GM19193 (cell line): ENCODE measurements around the gene NAT10.

Source experiments
- POLR2A ChIP-seq: IDR thresholded peaks from 4 replicates; pipeline ENCODE4 v1.6.1; 2011; ENCODE audit not compliant: insufficient read depth, insufficient read length; ENCODE audit errors: extremely low read depth

NAT10 gene

DNA sequence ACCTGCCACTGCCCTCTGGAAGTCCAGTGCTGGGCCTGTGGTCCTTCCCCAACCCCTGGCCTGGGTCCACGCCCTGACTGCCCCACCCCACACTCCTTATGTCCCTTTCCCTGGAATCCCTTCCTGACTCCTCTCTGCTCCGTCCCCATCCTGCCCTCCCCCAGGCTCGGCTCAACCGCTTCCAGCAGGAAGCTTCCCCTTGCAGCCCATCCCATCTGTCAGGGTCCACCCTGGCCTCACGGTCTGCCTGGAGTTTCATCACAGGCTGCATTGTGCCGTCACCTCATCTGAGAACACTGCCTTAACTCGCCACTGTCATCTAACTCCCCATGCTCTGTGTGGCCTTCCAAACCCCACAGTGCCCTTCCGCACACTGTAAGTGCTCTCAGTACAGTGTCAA is 64.3 kb downstream of the NAT10 start:
- no peak for TF ChIP-seq POLR2A

DNA sequence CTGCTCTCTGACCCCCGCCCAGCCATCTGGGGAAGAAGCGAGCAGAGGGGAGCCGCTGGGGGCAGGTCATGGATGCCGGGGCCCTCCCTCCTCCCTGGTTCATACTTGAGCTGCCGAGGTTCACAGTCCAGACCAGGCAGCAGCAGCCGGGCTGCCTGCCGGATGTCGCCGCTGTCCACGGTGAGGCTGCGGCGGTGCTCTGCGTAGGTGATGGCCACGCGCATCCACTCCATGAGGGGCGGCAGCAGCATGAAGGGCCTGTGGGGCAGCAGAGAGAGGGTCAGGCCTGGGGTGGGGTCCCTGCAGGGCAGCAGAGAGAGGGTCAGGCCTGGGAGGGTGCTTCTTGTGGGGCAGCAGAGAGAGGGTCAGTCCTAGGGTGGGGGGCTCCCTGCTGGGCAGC is 67.6 kb downstream of the NAT10 start:
- TF ChIP-seq POLR2A = no peak

DNA sequence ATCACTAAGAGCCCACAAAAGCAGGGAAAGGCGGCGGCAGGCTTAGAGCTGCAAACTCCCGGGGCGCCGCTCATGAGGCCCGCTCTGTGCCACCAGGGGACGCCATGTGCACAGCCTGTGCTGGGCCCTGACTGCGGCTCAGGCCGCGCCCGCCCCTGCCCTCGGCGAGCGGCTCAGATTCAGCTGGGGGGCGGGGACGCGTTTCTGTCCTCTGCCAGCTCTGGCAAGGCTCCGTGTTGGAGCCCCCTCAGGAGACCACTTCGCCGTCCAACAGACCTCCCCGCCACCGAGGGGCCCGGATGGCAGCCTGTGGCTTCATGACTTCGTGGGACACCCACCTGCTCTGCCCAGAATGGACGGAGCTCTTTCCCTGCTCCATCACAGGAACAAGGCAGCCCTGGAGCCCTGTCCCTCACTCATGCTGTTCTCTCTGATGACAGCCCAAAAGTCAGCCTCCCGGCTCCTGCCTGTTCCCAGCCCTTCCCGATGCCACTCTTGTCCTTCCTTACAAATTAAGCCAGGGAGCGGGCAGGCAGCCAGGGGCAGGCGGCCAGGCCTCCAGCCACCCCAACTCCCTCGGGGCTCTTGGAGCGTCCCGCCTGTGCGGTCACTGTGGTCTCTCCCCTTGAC is 69.1 kb downstream of the NAT10 start:
- no peak for TF ChIP-seq POLR2A

DNA sequence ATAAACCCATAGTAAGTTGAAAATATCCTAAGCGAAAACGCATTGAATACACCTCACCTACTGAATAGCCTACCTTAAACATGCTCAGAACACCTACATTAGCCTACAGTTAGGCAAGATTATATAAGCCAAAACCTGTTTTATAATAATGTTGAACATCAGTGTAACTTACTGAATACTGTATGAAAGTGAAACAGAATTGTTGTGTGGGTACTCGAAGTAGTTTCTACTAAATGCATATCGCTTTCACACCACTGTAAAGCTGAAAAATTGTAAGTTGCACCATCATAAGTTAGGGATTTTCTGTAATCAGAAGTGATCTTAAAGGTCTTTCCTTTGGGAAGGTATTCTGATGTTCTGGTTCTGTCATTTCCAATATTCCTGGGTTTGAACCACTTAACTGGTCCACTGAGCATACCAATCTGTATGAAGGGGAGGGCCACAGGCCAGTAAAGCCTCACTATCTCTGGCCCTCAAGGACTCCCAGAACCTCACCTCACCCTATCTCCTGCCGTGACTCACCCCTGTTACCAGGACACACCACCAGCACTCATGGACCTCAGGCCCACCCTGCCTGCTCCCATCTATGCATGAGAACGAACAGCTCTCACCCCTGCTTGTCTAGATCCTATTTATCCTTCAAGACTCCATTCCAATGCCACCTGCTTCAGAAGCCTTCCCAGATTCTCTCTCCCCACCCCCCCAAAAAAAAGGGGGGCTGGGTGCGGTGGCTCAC is 70.0 kb downstream of the NAT10 start:
- TF ChIP-seq POLR2A = no peak

DNA sequence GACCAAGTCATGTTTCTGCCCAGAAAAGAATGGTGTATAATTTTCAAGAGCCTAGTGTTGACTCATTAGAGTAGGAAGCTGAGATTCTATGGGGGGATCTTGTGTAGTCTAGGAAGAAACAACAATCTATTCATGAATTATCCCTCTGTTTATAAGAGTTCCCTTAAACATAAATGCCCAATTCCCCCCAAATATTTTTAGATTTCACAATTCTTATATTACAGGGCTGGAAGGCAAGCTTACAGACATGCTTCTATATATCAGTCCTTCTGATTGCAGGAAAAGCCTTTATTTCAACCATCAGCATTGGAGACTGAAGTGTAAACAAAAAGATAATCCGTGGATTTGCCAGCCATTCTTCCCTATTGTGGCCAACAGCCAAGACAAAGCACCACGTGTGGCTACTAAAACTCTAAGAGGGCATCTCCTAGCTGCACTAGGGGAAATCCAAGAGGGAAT is 71.4 kb downstream of the NAT10 start:
- TF ChIP-seq POLR2A = no peak

DNA sequence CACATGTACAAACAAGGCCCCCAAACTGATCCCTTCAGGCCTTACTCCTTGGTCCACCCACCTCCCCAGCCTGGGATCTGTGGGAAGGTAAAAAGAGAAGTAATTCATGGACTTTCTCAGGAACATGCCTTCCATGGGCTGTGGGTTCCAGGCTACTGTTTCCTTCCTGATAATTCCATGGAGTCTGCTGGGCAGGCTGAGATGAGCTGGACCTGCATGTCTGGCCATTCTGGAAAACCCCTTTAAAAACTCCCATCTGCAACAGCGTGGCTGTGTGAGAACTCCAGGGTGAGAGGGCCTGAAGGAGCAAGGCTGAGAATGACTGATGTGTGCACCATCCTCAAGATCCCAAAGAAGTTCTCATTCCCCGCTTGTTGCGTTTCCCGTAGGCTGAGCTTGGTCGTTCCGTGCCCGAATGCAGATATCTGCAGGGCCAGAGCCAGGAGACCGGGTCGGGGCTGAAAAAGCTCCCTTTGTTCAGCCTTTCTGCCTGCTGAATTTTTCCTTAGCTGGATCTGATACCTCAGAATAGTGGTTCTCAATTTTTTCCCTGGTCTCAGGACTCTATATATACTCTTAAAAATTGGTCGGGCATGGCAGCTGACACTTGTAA is 72.9 kb downstream of the NAT10 start:
- TF ChIP-seq POLR2A = no peak

DNA sequence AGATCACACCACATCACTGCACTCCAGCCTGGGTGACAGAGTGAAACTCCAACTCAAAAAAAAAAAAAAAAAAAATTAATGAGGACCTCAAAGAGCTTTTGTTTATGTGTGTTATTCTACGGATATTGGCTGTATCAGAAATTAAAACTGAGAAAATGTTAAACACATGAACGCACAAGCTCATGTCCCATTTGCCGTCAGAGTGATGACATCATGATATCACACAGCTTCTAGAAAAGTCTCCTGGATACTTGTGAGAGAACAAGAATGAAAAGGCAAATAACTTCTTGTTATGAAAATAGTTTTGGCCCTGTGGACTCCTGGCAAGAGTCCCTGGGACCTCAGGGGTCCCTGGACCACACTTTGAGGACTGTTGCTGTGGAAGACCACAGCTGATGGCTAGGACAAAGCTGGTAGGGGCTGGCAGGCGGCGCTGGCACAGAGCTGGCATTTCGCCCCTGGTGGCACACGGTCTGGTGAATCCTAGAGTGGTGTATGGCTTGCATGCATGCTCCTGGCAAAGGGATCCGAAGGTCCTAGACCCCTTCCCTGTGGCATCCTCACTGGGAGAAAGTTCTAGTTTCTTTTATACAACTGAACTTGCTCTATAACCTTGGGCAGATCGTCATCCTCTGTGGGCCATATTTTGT is 73.7 kb downstream of the NAT10 start:
- TF ChIP-seq POLR2A = no peak

DNA sequence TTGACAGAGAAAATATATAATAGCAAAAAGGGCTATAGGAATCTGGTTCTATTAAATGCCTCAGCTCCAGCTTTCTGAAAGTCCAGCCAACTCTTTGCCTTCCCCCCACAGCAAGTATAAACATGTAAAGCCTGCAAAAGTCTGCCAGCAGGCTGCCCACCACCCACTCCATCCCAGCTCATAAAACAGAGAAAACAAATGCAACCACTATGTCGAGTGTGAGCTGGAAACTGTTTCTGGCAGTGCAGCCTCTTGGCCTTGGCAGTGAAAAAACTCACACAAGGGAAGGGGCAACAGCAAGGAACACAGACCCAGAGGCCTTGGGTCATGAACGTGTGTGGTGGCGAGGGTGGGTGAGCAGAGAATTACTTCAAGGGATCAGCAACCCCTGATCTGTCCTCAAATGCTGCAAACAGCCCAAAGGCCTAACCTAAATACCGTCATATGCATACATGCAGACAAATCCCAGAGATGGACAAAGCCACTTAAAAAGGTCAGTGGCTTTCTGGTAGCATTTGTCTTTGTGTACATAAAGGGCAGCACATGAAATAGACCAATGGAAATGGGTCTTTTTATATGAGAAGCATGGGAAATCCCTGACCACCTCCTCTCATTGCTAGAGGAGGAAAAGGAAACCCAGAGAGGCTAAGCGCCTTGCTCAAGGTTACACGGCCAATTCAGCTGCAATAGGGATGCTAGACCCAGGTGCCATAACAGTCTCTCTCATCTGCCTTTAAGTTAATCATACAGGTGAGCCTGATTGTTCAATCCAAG is 74.8 kb downstream of the NAT10 start:
- TF ChIP-seq POLR2A = no peak

DNA sequence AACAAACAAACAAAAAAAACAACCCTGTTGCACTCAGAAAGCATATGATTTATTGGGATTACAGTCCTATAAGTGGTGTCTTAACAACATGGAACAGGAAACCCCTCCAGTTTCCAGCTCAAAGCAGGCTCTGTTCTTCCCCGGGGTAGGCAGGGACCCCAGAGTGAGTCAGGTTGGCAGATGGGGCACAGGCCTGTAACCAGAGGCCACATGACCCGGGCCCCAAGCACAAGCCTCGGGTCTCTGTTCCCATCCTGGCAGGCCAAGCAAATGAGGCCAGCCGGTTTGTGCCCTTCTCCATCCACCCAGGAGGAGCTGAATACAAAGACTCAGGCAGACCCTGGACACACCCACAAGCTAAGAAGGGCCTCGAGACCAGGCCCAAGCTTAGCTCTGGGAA is 75.8 kb downstream of the NAT10 start:
- TF ChIP-seq POLR2A = no peak

DNA sequence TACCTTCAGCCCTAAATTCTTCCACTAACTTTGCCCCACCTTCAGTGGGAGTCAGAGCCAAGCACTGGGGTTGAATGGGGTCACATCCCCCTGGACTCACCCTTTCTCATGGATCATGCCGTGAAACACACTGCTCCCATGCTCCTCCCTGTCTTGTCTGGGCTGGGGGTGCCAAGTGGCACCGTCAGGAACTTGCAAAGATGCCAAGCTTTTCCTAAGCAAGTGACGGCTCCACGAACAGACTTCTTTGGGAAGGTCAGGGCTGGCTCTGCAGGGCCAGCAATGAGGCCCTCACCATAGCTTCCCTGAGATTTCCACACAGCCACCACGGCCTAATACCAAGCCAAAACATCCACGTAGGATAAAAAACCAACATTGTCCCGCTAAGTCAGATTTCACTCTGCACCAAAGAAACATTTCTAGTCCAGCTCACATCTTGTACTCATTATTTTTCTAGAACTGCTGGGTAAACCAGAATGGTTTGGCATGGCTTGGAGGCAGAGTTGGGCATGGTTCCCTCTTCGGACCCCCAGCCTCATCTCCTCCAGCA is 76.5 kb downstream of the NAT10 start:
- TF ChIP-seq POLR2A = no peak

DNA sequence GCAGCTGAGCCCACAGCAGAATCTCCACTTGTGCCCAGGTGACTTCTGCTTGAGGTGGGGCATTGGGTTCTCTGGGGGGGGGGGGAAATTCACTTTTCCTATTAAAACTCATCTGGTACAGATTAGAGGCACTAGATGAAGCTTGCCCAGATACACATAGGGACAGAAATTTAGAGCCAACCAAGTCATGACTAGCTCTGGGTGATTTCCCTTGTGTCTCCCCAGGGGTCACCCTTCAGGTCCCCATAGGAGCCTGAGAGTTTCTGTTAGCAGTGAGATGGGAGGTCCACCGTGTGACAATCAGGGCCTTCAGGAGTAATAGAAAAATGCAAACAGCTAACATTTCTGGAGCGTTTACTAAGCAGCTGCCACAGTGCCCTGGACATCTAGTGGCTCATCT is 77.0 kb downstream of the NAT10 start:
- TF ChIP-seq POLR2A = no peak

DNA sequence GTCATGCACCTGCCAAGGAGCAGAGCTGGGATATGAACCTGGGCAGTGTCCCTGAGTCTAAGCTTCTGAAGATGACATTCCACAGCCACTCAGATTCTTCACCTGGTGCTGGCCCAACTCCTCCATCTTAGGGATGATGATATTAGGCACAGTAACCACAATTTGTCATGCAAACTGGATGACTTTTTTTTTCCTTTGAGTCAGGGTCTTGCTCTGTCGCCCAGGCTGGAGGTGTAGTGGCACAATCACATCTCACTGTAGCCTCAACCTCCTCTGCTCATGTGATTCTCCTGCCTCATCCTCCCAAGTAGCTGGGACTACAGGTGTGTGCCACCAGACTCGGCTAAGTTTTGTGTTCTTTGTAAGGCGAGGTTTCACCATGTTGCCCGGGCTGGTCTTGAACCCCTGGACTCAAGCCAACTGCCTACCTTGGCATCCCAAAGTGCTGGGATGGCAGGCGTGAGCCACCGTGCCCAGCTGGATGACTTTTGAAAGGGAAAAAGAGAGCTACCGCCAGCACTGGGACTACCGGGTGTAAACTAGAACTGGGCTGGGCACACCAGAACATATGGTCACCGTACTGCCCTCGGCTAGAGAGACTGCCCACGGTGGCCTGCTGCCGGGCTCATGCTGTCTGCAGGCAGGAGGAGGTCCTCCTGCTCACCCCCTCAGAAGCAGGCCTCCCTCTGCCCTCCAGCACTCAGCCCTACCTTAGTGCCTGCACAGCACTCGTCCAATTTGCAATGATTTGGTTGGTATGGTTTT is 77.7 kb downstream of the NAT10 start:
- no peak for TF ChIP-seq POLR2A

DNA sequence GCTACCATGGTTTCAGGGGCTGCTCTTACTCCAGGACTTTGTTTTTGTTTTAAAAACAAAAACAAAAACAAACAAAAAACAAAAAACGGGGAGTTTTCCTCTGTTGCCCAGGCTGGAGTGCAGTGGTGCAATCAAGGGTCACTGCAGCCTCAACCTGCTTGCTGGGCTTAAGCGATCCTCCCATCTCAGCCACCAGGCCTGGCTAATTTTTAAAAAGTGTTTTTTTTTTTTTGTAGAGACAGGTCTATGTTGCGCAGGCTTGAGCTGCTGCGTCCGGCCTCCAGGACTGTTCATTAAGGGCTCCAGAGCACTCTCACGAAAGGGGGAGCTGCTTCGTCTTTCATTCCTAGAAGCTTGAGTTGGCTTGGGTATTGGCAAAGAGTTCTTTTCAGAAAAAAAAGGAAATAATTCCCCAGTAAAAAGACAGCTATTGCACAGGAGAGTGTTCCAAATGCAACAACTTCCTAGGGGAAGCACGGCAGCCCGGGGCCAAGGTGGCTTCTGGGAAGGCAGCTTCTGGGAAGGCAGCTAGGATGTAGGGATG is 78.5 kb downstream of the NAT10 start:
- TF ChIP-seq POLR2A = no peak

DNA sequence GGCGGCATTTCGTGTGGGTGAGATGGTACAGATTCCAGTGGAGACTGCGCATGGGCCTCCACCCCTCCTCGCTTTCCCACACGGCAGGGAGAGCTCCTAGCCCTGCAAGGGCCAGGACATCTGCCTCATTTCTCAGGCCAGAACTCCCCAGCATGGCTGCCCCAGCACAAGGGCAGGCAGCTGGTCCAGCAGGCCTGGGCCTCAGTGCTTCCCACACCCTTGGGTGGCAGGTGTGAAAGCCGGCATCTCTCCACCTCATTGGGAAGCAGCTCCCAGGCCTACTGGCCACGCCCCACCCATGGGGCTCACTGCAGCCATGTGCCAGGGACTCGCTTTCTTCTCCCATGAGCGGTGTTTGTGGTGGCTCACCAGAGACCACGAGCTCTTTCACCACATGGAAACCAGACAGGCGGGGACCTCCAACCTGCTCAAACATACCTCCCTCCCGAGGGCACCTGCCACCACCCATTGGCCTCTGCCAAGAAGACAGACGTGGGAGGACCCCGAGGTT is 79.1 kb downstream of the NAT10 start:
- no peak for TF ChIP-seq POLR2A
